Mesothelial cell of epicardium (in vitro differentiated cells): ENCODE results near the gene FRMD1. TPM values are rescaled to one million over a fixed set of nuclear protein-coding genes. Genes with fewer than 3 reads are reported as not detected.

Source experiments
- DNase-seq, 2 experiments: peaks; one replicate each; pipeline ENCODE4 v3.0.0; 2021; ENCODE audit warnings: low spot score in 2 of 2; ENCODE audit not compliant: unreplicated experiment in 2 of 2
- H3K27ac Mint-ChIP-seq: 2 replicates; pipeline ENCODE4 v1.8.0; 2021; ENCODE audit warnings: mixed read lengths
- H3K27me3 Mint-ChIP-seq: 2 replicates; pipeline ENCODE4 v1.8.0; 2021; ENCODE audit warnings: low read depth, mixed read lengths
- H3K36me3 Mint-ChIP-seq: 2 replicates; pipeline ENCODE4 v1.8.0; 2021; ENCODE audit warnings: mixed read lengths
- H3K4me1 Mint-ChIP-seq: 2 replicates; pipeline ENCODE4 v1.8.0; 2021; ENCODE audit warnings: mixed read lengths
- H3K4me3 Mint-ChIP-seq: 2 replicates; pipeline ENCODE4 v1.8.0; 2021; ENCODE audit warnings: mild to moderate bottlenecking, moderate library complexity, mixed read lengths
- H3K9me3 Mint-ChIP-seq: 2 replicates; pipeline ENCODE4 v1.8.0; 2021; ENCODE audit warnings: mixed read lengths
- total RNA-seq: library from RNA; stranded (reverse); gene quantifications from 3 replicates; pipeline ENCODE4 v1.2.1, GENCODE V29; 2021
- TF ChIP-seq, protein P1 (sequence below): fragments of 200-600 bp; sonication (generic); IDR thresholded peaks from one replicate; pipeline ENCODE4 v1.5.0; 2021; ENCODE audit warnings: antibody characterized with exemption; ENCODE audit not compliant: unreplicated experiment

Gene FRMD1
- total RNA-seq, 1 donor from 2014 or later, result not detected

DNA sequence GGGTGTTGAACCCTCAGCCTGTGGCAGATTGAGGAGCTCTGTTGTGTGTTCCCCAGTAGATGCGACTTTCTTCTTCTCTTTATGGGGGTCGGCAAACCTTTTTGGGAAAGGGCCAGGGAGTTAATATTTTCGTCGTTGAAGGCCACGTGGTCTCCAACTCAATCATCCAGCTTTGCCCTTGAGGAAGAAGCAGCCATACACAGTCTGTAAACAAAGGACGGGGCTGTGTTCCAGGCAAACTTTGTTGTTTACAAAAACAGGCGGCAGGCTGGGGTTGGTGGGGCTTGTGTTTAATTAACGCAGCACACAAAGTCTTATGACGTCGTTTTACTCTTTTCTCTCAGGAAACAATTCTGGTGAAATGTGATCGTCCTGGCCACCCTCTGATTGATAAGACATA lies 61.4 kb downstream of the FRMD1 start:
- TF ChIP-seq, protein P1, sequence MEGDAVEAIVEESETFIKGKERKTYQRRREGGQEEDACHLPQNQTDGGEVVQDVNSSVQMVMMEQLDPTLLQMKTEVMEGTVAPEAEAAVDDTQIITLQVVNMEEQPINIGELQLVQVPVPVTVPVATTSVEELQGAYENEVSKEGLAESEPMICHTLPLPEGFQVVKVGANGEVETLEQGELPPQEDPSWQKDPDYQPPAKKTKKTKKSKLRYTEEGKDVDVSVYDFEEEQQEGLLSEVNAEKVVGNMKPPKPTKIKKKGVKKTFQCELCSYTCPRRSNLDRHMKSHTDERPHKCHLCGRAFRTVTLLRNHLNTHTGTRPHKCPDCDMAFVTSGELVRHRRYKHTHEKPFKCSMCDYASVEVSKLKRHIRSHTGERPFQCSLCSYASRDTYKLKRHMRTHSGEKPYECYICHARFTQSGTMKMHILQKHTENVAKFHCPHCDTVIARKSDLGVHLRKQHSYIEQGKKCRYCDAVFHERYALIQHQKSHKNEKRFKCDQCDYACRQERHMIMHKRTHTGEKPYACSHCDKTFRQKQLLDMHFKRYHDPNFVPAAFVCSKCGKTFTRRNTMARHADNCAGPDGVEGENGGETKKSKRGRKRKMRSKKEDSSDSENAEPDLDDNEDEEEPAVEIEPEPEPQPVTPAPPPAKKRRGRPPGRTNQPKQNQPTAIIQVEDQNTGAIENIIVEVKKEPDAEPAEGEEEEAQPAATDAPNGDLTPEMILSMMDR, result no peak
- Mint-ChIP-seq H3K27me3 (no peaks in the 10 kb centered on the region), H3K27ac (peak overlapping the region; percentile 15), H3K4me3 (no peak overlapping the region), H3K4me1 (peaks cover 24% of the 10 kb centered on the region), H3K9me3 (peaks cover 11% of the 10 kb centered on the region), H3K36me3 (no peaks in the 10 kb centered on the region)
- no peak for DNase-seq

DNA sequence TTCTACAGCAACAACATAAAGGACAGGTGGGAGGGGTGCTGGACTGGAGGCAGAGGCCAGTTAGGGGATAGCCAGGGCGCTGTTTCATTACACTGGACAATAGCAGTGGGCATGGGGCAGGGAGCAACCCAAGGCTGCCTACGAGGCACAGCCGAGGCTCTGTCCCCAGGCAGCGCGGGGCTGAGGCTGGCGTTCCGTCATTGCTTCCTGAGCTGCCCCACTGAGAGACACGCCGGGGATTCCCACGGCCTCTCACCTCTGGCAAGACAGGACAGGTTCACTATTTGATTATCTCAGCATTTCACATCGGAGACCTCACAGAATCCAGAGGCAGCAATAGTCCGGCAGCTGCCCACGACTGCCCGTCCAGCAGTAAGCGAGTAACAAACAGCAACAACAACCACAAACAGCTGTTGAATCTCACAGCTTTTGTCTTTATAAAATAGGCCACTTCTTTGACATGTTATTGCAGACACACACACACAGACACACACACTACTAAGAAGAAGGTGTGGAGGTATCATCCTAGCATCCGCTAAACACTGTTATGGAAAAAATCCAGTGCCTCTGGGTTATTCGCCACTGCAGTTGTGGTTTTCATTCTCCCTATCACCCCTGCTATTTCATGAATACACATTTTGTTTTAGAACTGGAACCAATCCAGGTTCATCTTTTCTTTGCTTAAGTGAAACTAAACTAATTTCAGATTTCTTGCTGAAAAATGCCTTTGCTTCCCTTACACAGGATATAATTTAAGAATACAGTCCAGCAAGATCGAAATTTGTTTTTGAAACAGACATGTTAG lies 62.1 kb downstream of the FRMD1 start:
- Mint-ChIP-seq H3K36me3 (no peaks in the 10 kb centered on the region), H3K4me3 (no peak overlapping the region), H3K9me3 (peaks cover 15% of the 10 kb centered on the region), H3K27ac (peak overlapping the region; percentile 15), H3K27me3 (no peaks in the 10 kb centered on the region), H3K4me1 (peaks cover 19% of the 10 kb centered on the region)
- TF ChIP-seq, protein P1, result no peak
- DNase-seq, result no peak

DNA sequence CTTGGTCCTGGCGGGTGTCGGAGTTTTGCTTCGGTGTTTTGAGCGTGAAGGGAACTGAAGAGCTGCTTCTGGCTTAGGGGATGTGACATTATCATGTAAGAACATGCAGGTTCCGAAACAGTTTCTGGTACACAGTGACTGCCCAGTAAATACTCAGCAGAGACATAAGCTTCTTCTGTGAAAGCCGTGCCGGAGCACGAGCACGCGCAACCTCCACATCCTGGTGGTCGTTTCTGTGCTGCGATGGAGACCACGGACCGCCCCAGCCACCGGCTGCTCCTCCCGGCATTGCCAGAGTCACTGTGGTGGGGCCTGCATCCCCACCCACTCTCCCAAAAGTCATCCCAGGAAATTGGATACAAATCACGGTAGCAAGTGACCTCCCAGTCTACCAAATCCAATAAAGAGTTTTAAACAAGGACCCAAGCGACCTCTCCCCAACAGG lies 62.8 kb downstream of the FRMD1 start:
- Mint-ChIP-seq H3K36me3 (peaks cover 4% of the 10 kb centered on the region), H3K27me3 (no peaks in the 10 kb centered on the region), H3K4me3 (no peak overlapping the region), H3K4me1 (peaks cover 19% of the 10 kb centered on the region), H3K27ac (no peak overlapping the region), H3K9me3 (peaks cover 22% of the 10 kb centered on the region)
- TF ChIP-seq, protein P1, result no peak
- no peak for DNase-seq

DNA sequence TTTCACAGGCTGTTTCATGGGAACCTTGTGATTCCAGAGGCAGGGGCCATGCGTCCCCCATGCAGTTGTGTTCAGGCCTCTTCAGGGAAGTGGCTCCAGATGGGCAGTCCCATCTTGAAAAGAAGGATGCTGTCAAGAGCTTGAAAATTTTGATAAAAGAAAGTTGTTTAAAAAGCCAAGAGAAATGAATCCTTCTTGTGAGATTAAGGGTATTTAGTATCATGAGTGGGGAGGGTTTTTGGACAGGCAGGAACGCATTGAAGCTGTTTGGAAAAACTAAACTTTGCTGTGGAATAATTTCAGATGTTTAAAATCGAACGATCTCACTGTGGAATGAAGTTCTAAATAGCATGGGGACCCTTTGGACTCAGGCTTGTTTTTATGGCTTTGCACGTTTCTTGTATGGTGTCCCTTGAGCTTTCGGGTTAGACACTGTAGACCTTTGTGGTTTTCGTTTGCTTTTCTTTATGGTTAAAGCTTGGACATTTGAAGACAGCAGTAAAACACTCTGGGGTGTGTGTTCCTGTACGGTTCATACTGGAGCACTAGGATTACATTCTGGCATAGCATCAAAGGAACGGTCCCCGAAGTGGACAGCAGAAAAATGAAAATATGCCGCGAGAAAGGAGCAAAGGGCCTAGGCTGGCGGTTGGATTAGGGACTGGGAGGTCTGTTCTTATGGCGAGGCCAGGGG lies 63.4 kb downstream of the FRMD1 start:
- Mint-ChIP-seq H3K27ac (no peak overlapping the region), H3K9me3 (peaks cover 27% of the 10 kb centered on the region), H3K27me3 (no peaks in the 10 kb centered on the region), H3K4me3 (no peak overlapping the region), H3K36me3 (peaks cover 6% of the 10 kb centered on the region), H3K4me1 (peaks cover 19% of the 10 kb centered on the region)
- TF ChIP-seq, protein P1, result no peak
- no peak for DNase-seq

DNA sequence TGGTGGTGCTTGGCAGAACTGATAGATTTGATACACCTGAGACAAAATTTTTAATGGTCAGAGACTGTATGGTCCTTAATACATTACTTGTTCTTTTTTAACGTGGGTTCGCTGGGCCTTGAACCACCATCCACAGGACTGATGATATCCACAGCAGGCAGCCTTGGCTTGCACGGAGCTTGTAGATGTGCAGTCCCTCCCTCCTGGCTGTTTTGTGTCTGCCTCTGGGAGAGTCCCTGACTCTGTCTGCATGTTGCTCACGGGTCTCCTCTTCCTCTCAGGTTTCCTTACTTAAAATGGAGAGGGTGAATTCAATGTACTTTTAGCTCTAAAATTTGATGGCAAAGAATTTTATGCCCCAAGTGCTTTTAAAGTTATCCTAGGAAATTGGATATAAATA lies 64.0 kb downstream of the FRMD1 start:
- no peak overlapping the region for H3K27ac Mint-ChIP-seq
- TF ChIP-seq, protein P1, result no peak
- H3K4me1 Mint-ChIP-seq, result peaks cover 19% of the 10 kb centered on the region
- H3K27me3 Mint-ChIP-seq, result no peaks in the 10 kb centered on the region
- H3K9me3 Mint-ChIP-seq, result peaks cover 33% of the 10 kb centered on the region
- no peak for DNase-seq
- peaks cover 6% of the 10 kb centered on the region for H3K36me3 Mint-ChIP-seq
- no peak overlapping the region for H3K4me3 Mint-ChIP-seq
